Measurements from ENCODE around the gene ADAMTS19. TPM values are rescaled to one million over a fixed set of nuclear protein-coding genes. Genes with fewer than 3 reads are reported as not detected.

ADAMTS19 gene
- total and polyA plus RNA-seq, 2 of the 8 experiments (the other 6 are each of a cell fraction or from before 2014, with no cell fraction given), result 17.3 to 28.8 TPM

- peaks cover 0 to 5% (median 2%) of the 10 kb centered on the region in 4 experiments; a peak in 3 of 8 replicates for H3K36me3 ChIP-seq (ENCODE audit: control insufficient read depth in 2 of 4, insufficient read depth in 4 of 4, low read length in 3 of 4)
- no peak overlapping the region for H4K5ac ChIP-seq (ENCODE audit: insufficient read length, low read depth, low read length)
- no peak overlapping the region for H4K91ac ChIP-seq (replicated peaks; ENCODE audit: insufficient read length, low read length)
- no peak overlapping the region for H3K4me3 ChIP-seq (ENCODE audit: extremely low read depth in 1 of 4, insufficient read depth in 2 of 4, low read depth in 3 of 4, low read length in 4 of 4)
- H2BK20ac ChIP-seq (ENCODE audit: low read length), result no peak overlapping the region
- no peaks in the 10 kb centered on the region for H3K23me2 ChIP-seq (ENCODE audit: low read depth, low read length)
- H3K18ac ChIP-seq (ENCODE audit: extremely low read depth, low read length), result no peak overlapping the region
- no peaks in the 10 kb centered on the region for H4K20me1 ChIP-seq (replicated peaks in 1 of 2; ENCODE audit: control insufficient read depth in 1 of 2, insufficient read depth in 2 of 2, low read length in 2 of 2)
- H2BK120ac ChIP-seq (replicated peaks; ENCODE audit: low read depth, low read length), result no peak overlapping the region
- FAIRE-seq (peak; percentile 19), DNase-seq (ENCODE audit: low read depth in 1 of 2, low spot score in 2 of 2) (no peak)
- no peak overlapping the region for H2AFZ ChIP-seq (ENCODE audit: low read length)
- H2BK12ac ChIP-seq (ENCODE audit: low read depth, low read length), result no peak overlapping the region
- no peak overlapping the region for H3K4me2 ChIP-seq (ENCODE audit: insufficient read depth in 1 of 2, low read depth in 2 of 2, low read length in 2 of 2)
- no peaks in the 10 kb centered on the region; a peak in 1 of 4 replicates for H3K9me3 ChIP-seq (ENCODE audit: insufficient read depth in 2 of 2, low read depth in 1 of 2, low read length in 1 of 2)
- no peaks in the 10 kb centered on the region for H3K27me3 ChIP-seq (replicated peaks in 1 of 4; ENCODE audit: control insufficient read depth in 3 of 4, extremely low read depth in 1 of 4, insufficient read depth in 3 of 4, low read length in 3 of 4)
- no peaks in the 10 kb centered on the region for H3K79me1 ChIP-seq (ENCODE audit: low read depth, low read length)
- H3K14ac ChIP-seq (ENCODE audit: insufficient read length), result no peak overlapping the region
- H4K8ac ChIP-seq (ENCODE audit: extremely low read depth, insufficient read depth, low read length), result no peak overlapping the region
- no peak overlapping the region for H3K4ac ChIP-seq (replicated peaks; ENCODE audit: insufficient read length, low read depth, low read length)
- H2BK5ac ChIP-seq (ENCODE audit: low read depth, low read length), result no peak overlapping the region
- H3K4me1 ChIP-seq (replicated peaks in 1 of 4; ENCODE audit: control insufficient read depth in 3 of 4, insufficient read depth in 4 of 4, low read length in 3 of 4), result peaks cover 0 to 5% (median 2%) of the 10 kb centered on the region in 4 experiments; a peak in 4 of 7 replicates
- CTCF ChIA-PET (ENCODE audit: partially characterized antibody), result interaction anchor here (1.3 kb wide), 1 partner anchor 53 kb away, joined by 3 read pairs; no protein-coding TSS in a partner anchor
- H2AK5ac ChIP-seq (ENCODE audit: low read depth, low read length), result no peak overlapping the region
- no peaks in the 10 kb centered on the region for H3K79me2 ChIP-seq (ENCODE audit: control insufficient read depth in 1 of 2, insufficient read depth in 2 of 2, low read length in 2 of 2)
- H3K9ac ChIP-seq (replicated peaks in 1 of 4; ENCODE audit: extremely low read depth in 1 of 4, low read depth in 3 of 4, low read length in 3 of 4), result no peak overlapping the region
- H3K27ac ChIP-seq (ENCODE audit: low read depth, low read length), result no peak overlapping the region
- POLR2A ChIA-PET (ENCODE audit: partially characterized antibody), result no interaction called here
- no peak overlapping the region for H3K56ac ChIP-seq (replicated peaks; ENCODE audit: insufficient read length, low read depth, low read length)
- H3K23ac ChIP-seq (ENCODE audit: insufficient read length), result no peak overlapping the region
- no peak overlapping the region for H2BK15ac ChIP-seq (ENCODE audit: low read length)
Measured at GRCh38 chr5:129717751-129718310, 257.7 kb downstream of the ADAMTS19 start.
